Measurements from ENCODE around the gene HMGCS2.
"Not testable (repeated sequence)": the region's sequence is repeated elsewhere in the genome, so short reads cannot be mapped to it uniquely, and the experiment has no call there.

HMGCS2 gene

DNA sequence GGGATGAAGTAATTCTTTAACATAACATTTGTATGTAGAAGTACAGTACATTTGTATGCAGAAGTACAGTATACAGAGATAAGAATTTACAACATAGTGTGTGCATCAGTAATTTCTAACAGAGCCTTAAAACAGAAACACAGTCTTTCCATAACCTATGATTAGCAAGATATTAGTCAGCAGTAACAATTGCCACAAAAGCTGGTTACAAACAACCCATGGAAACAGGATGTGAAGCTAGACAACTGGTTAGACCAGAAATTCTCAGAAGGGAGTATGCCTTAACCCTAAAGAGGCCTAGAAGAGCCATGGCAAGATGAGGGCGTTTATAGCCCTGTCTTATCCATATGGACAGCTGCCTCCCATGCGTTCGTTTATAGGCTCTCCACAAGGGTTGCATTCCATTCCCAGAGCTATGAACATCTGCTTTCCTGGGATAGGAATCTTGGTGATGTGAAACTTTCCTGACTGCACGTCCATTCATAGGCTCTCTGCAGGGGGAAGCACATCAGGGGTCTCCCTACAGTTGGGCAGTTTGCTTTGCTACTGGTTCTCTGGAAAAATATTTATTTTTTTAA lies 17.9 kb upstream of the HMGCS2 start:
- not testable (repeated sequence) for DNase-seq

DNA sequence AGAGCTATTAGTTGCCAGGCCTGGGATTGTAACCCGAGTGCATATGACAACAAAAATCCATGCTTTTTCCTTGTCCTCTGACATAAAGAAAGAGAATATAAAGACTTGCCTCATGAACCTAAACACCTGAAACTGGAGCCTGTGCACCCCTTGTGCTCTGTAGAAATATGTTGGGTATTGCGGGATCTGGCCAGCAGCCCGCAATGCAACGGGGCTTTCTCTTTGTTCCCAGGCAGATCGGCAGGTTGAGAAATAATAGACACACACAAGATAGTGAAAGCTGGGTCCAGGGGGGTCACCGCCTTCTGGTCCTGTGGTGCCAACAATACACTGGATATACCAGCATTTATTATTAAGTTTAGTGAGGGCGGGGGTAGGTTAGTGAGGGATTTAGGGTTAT lies 17.3 kb upstream of the HMGCS2 start:
- not testable (repeated sequence) for DNase-seq

GRCh38 chr1:119784191-119784781 lies 15.6 kb upstream of the HMGCS2 start:
- DNase-seq, result no peak

DNA sequence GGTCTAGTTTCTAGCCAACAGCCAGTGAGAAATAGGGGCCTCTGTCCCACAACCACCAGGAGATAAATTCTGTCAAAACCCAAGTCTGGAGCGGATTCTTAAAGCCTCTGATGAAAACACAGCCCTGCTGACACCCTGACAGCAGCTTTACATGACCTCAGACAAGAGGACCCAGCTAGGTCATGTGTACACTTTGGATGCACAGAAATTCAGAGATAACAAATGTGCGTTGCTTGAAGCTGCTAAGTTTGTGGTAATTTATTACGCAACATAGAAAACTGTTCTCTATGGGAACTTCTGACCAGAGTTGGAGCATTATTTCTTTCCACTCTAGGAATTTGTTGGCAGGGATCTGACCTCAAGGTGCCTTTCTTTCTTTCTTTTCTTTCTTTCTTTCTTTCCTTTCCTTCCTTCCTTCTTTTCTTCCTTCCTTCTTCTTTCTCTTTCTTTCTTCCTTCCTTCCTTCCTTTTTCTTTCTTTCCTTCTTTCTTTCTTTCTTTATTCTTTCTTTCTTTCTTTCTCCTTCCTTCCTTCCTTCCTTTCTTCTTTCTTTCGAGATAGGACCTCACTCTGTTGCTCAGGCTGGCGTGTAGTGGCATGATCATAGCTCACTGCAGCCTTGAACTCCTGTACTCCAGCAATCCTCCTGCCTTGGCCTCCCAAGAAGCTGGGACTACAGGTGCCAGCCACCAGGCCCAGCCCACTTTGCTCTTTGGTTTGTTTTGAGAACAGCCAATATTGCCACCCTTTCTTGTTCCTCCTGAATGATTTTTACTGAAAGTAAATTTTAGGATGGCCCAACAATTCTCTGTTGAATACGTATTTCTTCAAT lies 14.9 kb upstream of the HMGCS2 start:
- DNase-seq, result no peak

DNA sequence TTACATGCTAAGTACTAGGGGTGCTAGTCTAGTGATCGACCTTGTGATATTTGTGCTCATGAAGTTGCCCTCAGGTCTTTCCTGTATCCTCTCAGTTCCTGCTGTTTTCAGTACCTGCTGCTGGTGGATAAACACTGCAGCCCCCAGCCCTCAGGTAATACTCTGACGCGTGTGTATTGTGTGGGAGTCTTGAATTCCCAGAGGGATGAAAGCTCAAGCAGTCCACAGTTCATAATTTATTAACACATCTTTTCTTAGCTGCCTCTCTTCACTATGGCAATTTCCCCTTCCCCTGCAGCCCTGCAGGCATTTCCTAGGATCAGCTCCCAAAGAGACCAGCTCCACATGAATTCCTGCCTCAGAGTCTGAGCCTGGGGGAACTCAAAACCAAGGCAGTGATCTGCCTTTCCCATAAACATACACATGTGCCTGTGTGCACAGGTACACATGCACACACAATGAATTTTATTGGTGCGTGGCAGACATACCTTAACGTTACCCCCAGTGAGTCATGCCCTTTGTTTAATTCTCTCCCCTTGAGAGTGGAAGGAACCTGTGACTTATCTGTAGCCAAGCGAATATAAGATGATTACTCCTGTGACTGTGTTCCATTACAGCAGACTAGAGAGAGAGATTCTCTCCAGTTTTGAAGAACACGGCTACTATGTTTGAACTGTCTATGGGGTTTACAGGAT lies 14.1 kb upstream of the HMGCS2 start:
- no peak for DNase-seq

GRCh38 chr1:119781434-119782210 lies 12.9 kb upstream of the HMGCS2 start:
- no peak for DNase-seq

DNA sequence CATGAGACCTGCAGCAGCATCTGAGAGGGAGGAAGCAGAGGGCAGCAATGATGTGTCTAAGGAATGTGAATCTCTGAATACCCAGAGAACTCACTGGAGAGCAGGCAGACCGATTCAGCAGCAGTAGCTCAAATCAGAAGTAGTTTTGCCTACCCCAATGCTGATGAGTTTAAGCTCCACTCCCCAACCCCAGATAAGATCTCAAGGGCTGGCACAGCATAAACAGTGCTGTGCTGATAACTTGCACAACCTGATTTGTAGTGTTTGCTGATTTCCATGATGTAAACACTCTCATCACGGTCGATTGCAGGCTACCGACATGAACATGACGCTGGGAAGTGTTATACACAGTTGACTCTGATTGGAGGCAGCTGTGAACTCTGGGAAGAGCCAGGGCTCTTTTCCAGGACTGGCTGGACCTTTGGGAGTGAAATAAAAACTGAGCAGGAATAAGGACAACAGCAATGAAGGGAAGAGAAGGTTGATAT lies 11.2 kb upstream of the HMGCS2 start:
- DNase-seq, result peak; percentile 16

DNA sequence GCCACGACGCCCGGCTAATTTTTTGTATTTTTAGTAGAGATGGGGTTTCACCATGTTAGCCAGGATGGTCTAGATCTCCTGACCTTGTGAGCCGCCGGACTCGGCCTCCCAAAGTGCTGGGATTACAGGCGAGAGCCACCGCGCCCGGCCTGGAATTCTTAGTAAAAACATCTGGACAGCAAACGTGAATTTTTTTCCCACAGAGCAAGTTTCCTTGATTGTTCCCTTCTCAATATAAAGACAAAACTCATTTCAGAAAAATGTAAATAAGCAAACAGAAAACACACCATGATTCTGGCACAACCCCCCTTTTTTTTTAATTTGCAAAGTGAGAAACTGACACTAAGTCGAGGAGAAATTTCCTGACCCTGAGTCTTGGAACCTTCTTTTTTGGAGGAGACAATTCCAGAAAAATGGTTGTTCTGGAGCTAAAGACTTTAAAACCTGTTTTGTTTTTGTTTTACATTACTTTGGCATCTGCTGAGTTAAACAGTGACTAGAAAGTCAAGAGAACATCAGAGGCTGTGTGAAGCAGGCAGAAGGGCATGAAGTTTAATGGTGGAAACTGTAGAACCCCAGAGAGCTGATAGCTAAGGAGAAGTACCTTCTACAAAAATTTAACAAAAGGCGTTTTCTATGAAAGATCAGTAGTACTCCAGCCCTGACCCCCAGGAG lies 10.3 kb upstream of the HMGCS2 start:
- DNase-seq, result no peak

DNA sequence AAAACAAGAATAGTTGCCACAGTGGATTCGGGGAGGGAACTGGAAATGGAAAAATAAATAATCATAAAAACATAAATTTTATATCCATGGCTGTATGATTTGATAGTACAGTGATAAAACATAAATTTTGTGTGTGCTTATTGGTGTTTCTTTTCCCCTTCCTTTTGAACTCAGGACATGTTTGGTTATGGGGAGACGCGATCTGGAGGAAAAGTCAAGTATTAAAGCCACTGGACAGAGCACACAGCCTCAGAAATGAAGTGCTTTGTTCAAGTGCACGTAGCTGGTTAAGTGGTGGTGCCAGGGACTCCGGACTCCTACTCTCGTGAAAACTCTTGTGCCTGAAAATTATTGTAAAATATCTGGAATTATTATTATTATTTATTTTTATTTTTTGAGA lies 9.7 kb upstream of the HMGCS2 start:
- DNase-seq, result no peak

DNA sequence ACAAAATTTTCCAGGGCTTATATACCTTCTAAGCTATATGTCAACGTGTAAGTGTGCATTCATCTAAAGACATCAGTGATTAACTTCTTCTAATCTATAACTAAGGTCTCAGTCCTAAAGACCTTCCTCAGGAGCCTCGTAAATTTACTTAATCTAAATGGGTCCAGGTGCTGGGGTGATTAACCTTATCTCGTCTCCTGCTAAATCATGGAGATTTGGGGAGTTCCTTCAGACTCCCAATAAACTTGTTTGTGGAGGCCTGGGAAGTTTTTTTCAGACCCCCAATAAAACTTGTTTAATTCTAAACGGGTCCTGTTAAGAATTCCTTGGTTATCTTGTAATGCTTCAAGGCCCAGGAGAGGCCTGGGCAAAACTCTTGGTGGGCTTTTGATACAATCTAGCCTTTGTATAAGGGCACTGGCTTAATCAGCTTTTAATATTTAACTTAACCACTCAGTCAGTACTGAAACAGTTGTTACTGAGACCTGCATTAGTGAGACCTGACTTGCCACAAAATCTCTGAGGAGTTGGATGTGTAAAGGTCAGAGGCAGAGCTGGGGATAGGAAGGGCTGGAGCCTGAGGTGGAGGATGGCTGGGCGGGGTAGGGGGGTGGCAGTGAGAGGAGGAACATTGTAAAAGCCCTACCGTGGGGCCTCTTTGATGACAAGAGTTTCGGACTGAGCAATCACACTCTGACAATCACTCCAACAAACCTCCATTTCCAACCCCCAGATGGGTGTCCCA lies 6.2 kb upstream of the HMGCS2 start:
- no peak for DNase-seq

GRCh38 chr1:119773711-119774241 lies 5.1 kb upstream of the HMGCS2 start:
- no peak for DNase-seq

- no peak for DNase-seq
These were observed 3.6 kb upstream of the HMGCS2 start for GRCh38 chr1:119772298-119772697.

- no peak for DNase-seq
These were observed 3.1 kb upstream of the HMGCS2 start for GRCh38 chr1:119771770-119772169.

DNA sequence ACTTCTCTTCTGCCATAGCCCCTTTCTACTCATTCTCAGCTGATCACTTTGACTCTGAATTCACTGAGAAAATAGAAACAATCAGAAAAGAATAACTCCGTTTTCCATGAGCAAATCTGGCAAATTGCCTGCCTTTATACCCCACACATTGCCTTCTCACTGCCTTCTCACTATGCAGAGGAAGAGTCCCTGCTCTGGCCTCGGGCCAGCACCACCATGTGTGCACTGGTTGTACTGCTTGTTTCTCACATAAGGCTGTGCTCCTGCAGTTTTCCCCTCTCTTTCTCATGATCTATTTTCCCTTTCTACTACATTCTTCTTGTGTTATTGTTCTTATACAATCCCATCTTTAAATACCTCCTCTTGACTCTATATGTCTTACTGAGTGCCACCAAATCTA lies 2.3 kb upstream of the HMGCS2 start:
- peak; percentile 13 for DNase-seq

- no peak for DNase-seq
These were observed 1.2 kb downstream of the HMGCS2 start for GRCh38 chr1:119767486-119767885.

DNA sequence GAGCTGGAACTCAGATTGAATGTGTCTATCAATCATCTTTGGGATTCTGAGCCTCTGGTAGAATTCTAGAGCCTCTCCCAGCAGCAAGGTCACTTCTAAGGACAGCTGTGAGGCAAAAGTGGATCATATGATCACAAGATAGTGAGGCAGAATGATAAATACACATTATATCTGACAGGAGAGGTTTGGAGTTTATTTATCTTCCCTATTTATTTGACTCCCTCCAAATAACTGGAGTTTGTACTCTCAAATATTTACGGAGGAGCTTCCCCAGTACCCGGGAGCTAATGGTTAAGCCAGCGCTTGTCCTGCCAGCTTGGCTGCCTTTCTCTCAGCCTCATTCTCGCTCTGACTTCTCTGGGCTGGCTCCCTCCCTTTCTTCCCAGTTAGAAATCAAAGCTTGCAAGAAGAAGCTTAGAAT lies 2.3 kb downstream of the HMGCS2 start:
- no peak for DNase-seq

- DNase-seq, result no peak
These were observed 4.5 kb downstream of the HMGCS2 start for GRCh38 chr1:119764220-119764619.

GRCh38 chr1:119762953-119763352 lies 5.8 kb downstream of the HMGCS2 start:
- no peak for DNase-seq

GRCh38 chr1:119762409-119762808 lies 6.3 kb downstream of the HMGCS2 start:
- DNase-seq, result no peak

DNA sequence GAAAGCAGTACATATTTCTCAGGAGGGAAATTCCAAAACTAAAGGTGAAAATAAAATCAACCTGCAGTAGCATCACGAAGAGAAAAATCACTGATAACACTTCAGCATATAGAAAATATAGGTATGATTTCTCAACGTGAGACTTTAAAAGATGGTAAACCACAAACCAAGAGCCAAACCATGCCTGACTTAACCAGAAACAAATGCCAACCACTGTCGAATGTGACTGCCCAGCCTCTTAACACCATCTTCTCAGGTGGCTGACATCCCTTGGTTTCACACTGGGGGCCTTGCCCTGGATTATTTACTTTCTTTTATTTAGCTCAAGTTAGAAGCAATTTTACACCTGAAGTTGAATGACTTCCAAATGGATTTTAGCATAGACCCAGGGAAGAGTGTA lies 10.1 kb downstream of the HMGCS2 start:
- DNase-seq, result no peak

GRCh38 chr1:119752592-119752991 lies 16.1 kb downstream of the HMGCS2 start:
- no peak for DNase-seq

Measured in EL (cell line).